Heart left ventricle (tissue), 16 donors: ENCODE data around the gene NFIA. TPM values are rescaled to one million over a fixed set of nuclear protein-coding genes. Genes with fewer than 3 reads are reported as not detected.
A peak's percentile ranks its signal among the peaks of the same experiment; 100 is the strongest.

Experiments
- ATAC-seq, 4 donors: fragments of 200-7000 bp; cut with Tn5 transposase; one replicate each; pipeline ENCODE4 v1.9.1; 2020 to 2022; ENCODE audit warnings: moderate library complexity in 4 of 4, mild to moderate bottlenecking in 3 of 4, moderate number of reproducible peaks in 1 of 4
- DNase-seq, 5 donors: peaks; one replicate each; pipeline ENCODE4 v3.0.0-alpha.2; 2020
- H3K27ac ChIP-seq, 12 donors: fragments of 200-600 bp; sonication (generic) in 4 of 12; one replicate each; pipeline versions ENCODE4 v1.5.0 to v1.8.0; 2016 to 2022; ENCODE audit warnings: mild to moderate bottlenecking in 2 of 12
- H3K27me3 ChIP-seq, 9 donors: fragments of 200-600 bp; sonication (generic) in 2 of 9; one replicate each; pipeline versions ENCODE4 v1.5.1 to v1.8.0; 2016 to 2022; ENCODE audit warnings: mild to moderate bottlenecking in 3 of 9
- H3K36me3 ChIP-seq, 9 donors: fragments of 200-600 bp; sonication (generic) in 2 of 9; one replicate each; pipeline versions ENCODE4 v1.5.0 to v1.8.0; 2018 to 2022; ENCODE audit warnings: mild to moderate bottlenecking in 2 of 9
- H3K4me1 ChIP-seq, 12 donors: fragments of 200-600 bp; sonication (generic) in 4 of 12; one replicate each; pipeline versions ENCODE4 v1.5.0 to v1.8.0; 2016 to 2022; ENCODE audit warnings: mild to moderate bottlenecking in 3 of 12
- H3K4me3 ChIP-seq, 12 donors: fragments of 200-600 bp; sonication (generic) in 4 of 12; one replicate each; pipeline versions ENCODE4 v1.5.0 to v1.8.0; 2017 to 2022; ENCODE audit warnings: mild to moderate bottlenecking in 9 of 12, moderate library complexity in 4 of 12
- H3K9me3 ChIP-seq, 12 donors: fragments of 200-600 bp; sonication (generic) in 4 of 12; one replicate each; pipeline versions ENCODE4 v1.5.0 to v1.8.0; 2016 to 2022; ENCODE audit warnings: mild to moderate bottlenecking in 1 of 12
- POLR2A ChIP-seq, 2 donors: fragments of 450-650 bp; IDR thresholded peaks; one replicate each; pipeline ENCODE4 v1.6.1; 2017; ENCODE audit warnings: antibody characterized with exemption in 2 of 2, mild to moderate bottlenecking in 2 of 2, moderate library complexity in 2 of 2
- WGBS, 4 donors: extraction: QIAGEN DNeasy Blood & Tissue Kit in 2 of 4; methylation state at CpG; one replicate each; pipeline versions ENCODE4 v1.1.5 to v1.1.7; 2013 to 2018; 5-methylcytosine and 5-hydroxymethylcytosine counted together
- intact Hi-C, 10 donors: fragments of 100-400 bp; cut with DNase I; formaldehyde crosslinking; loops; one replicate each; pipeline versions ENCODE4 v1.11.1 to v1.14.2; 2022
- polyA plus RNA-seq, 2 donors: library from polyadenylated mRNA; stranded (reverse); fragments of 200-250 nt; gene quantifications; one replicate each; pipeline ENCODE4 v1.2.3, GENCODE V29; 2013
- total RNA-seq, 9 donors: library from RNA; depleted of rRNA in 2 of 9; stranded (reverse); fragments of >200 nt in 2 of 9; fragmentation: NEBNext Ultra II Directional in 3 of 9; extraction: Animal tissue kit (Norgen Biotek cat#: 25700) in 3 of 9; gene quantifications; one replicate each; pipeline versions ENCODE4 v1.1.0 to v1.2.4, GENCODE V29; 2016 to 2023
- TF ChIP-seq, protein P1 (sequence below), 12 donors: fragments of 200-600 bp; sonication (generic) in 4 of 12; IDR thresholded peaks; one replicate each; pipeline versions ENCODE4 v1.5.0 to v1.8.0; 2018 to 2022; ENCODE audit warnings: antibody characterized with exemption in 12 of 12, mild to moderate bottlenecking in 5 of 12
- donor health status: ischemic (EF 13 %, LVEDD 7.1; RV severe dilation, severe dysfunction).
- donor health status: healthy with polysubstance abuse.
- donor health status: DM: no; HTN: yes; CAD: no.
- donor health status: DM: no; HTN: no; CAD: no.
- donor health status: ischemic (EF 25% LVEDD 6.9; RV normal size, moderate dysfunction).
- donor health status: ischemic (EF 25% LVEDD 5.7; RV mildly dilated, moderate dysfunction).
- donor health status: healthy.
- donor health status: DM: yes; HTN: yes; CAD: no.
- donor health status: ischemic (EF 35%, LVEDD 5.7; RV mildly dilated, moderate dysfunction).
- donor health status: nonischemic (EF 11% LVEDD 7.7; RV severe dilation, severe dysfunction).
- donor health status: DM: yes; HTN: yes; CAD: no.
- donor health status: PGD.
- donor health status: ischemic (EF 29% LVEDD 5.4; RV normal size, mild dysfunction).
- donor health status: nonischemic (EF 23%, LVEDD 6.1; RV moderate dilation, normal function).

Gene NFIA
- total and polyA plus RNA-seq, 11 donors = 12.7 to 121 (median 96.5) TPM

DNA sequence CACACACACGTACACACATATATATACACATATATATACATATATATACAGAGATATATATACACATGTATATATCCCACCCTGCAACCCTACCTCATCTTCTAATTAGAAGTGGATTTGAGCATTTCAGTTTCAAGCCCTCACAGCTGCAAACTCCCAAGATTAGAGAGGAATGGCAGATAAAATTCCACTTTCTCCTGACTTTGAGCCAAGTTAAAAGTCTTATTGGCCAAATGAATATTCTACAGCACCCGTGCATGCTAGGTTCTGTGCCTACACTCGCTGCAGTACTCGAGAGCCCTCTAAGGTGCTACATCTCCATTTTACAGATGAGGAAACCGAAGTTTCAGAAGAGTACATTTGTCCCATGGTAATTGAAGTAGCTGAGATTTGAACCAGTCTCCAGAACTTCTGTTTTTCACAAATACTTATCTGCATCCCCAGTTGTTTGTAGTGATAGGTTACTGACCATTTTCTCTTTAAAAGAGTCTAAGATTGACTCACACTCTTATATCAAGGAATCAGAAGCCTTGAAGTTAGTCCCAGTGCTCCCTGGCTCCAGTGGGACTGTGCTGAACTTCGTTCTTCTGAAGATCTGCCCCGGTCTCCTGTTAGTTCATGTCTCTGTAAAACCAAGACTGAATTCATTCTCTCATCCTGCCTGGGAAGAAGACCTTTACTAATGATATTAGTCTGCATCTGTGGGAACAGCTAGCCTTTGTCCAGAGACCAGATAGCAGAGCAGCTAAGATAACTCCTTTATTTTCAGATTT lies 350.4 kb downstream of the NFIA start:
- H3K27ac ChIP-seq = peak overlapping the region in 8 of 12 donors; percentile 11 to 84 (median 22)
- no peaks in the 10 kb centered on the region for H3K9me3 ChIP-seq
- no peak overlapping the region for H3K4me3 ChIP-seq
- H3K36me3 ChIP-seq = peaks cover 0 to 4% (median 0%) of the 10 kb centered on the region in 9 donors
- WGBS, 4 donors = 55 to 61% (median 58%) methylated on average over 7 of the region's 7 CpGs
- intact Hi-C loops = loop anchor here in 3 of 10 donors (5.0 to 10.0 kb wide), 3 partner anchors 51 to 248 kb away; no protein-coding TSS in a partner anchor
- H3K27me3 ChIP-seq = no peaks in the 10 kb centered on the region
- H3K4me1 ChIP-seq = peaks cover 7 to 59% (median 41%) of the 10 kb centered on the region in 12 donors
- ATAC-seq = peak in 2 of 4 donors; percentile 21 to 32
- no peak for TF ChIP-seq POLR2A (IDR thresholded peaks at IDR 0.05)
- TF ChIP-seq, protein P1, sequence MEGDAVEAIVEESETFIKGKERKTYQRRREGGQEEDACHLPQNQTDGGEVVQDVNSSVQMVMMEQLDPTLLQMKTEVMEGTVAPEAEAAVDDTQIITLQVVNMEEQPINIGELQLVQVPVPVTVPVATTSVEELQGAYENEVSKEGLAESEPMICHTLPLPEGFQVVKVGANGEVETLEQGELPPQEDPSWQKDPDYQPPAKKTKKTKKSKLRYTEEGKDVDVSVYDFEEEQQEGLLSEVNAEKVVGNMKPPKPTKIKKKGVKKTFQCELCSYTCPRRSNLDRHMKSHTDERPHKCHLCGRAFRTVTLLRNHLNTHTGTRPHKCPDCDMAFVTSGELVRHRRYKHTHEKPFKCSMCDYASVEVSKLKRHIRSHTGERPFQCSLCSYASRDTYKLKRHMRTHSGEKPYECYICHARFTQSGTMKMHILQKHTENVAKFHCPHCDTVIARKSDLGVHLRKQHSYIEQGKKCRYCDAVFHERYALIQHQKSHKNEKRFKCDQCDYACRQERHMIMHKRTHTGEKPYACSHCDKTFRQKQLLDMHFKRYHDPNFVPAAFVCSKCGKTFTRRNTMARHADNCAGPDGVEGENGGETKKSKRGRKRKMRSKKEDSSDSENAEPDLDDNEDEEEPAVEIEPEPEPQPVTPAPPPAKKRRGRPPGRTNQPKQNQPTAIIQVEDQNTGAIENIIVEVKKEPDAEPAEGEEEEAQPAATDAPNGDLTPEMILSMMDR (IDR thresholded peaks at IDR 0.05) = no peak
- DNase-seq = no peak

DNA sequence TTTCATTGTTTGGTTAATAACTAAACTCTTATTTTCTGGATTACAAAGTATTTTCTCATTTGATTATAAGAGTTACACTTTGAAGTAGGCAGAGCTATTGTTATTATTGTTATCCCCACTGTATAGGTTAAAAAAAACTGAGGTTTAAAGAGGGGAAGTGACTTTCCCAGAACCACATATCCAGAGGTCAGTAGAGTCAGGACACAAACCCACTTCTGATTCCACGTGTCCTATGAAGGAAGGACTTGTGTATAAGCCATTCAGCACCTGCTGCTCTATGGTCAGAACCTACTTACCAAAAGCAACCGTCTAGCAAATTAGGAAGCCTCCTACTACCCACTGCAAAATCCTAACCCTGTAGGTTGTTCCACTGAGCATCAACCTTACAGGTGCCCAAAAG lies 351.3 kb downstream of the NFIA start:
- Histone ChIP-seq H3K9me3 (no peaks in the 10 kb centered on the region), H3K36me3 (peaks cover 0 to 4% (median 0%) of the 10 kb centered on the region in 9 donors), H3K27me3 (no peaks in the 10 kb centered on the region), H3K4me3 (no peak overlapping the region), H3K27ac (peak overlapping the region in 9 of 12 donors; percentile 9 to 84 (median 22)), H3K4me1 (peaks cover 7 to 64% (median 41%) of the 10 kb centered on the region in 12 donors)
- DNase-seq (no peak), ATAC-seq (no peak)
- TF ChIP-seq POLR2A (IDR thresholded peaks at IDR 0.05) = no peak
- TF ChIP-seq, protein P1 (IDR thresholded peaks at IDR 0.05) = no peak
- 39 to 48% (median 46%) methylated on average over 2 of the region's 2 CpGs for WGBS, 4 donors
- intact Hi-C loops = loop anchor here in 3 of 10 donors (5.0 to 10.0 kb wide), 3 partner anchors 51 to 249 kb away; no protein-coding TSS in a partner anchor

DNA sequence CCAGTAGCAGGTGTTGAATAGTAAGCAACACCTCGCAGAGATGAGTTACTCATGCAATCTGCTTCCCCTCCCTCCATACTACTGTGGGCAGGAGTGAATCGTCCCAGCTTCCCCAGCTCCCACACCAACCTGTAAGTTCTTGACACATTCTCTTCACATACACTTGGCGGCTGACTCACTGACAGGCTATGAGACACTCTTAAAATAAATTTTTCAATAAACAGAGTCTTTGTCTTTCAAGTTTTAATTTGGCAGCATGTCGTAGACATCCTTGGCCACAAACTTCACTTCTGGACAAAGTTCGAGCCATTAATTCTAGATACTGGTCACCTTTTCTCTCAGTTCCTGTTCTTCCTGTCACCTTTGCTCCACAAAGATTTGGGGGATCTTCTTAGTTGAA lies 351.9 kb downstream of the NFIA start:
- TF ChIP-seq, protein P1 (IDR thresholded peaks at IDR 0.05) = no peak
- no peak for TF ChIP-seq POLR2A (IDR thresholded peaks at IDR 0.05)
- Histone ChIP-seq H3K4me3 (no peak overlapping the region), H3K9me3 (no peaks in the 10 kb centered on the region), H3K27ac (peak overlapping the region in 8 of 12 donors; percentile 18 to 84 (median 28)), H3K4me1 (peaks cover 7 to 64% (median 41%) of the 10 kb centered on the region in 12 donors), H3K36me3 (peaks cover 0 to under 1% (median 0%) of the 10 kb centered on the region in 9 donors), H3K27me3 (no peaks in the 10 kb centered on the region)
- intact Hi-C loops = loop anchor here in 3 of 10 donors (5.0 to 10.0 kb wide), 3 partner anchors 52 to 249 kb away; no protein-coding TSS in a partner anchor
- 62 to 72% (median 67%) methylated on average over 5 of the region's 5 CpGs for WGBS, 4 donors
- ATAC-seq = peak in 2 of 4 donors; percentile 35 to 42
- no peak for DNase-seq

DNA sequence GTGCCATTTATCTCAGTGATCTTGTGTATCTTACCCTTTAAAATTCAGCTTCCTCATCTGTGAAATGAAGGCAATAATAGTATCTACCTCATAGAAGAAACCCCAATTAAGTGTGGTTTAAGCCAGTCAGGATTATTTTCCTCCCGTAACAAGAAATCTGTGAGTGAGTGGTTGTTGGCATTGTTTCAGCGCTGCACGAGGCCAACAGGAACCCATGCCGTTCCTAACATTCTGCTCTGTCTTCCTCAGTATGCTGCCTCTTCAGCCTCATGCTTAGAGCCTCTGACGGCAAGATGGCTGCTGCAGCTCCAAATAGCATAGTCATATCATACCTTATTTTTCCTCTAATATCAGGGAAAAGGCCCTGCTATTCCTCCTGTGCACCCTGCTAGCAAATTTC lies 352.9 kb downstream of the NFIA start:
- ATAC-seq (no peak), DNase-seq (no peak)
- 34 to 38% (median 37%) methylated on average over 5 of the region's 5 CpGs for WGBS, 4 donors
- no peaks in the 10 kb centered on the region for H3K9me3 ChIP-seq
- H3K36me3 ChIP-seq = no peaks in the 10 kb centered on the region
- no peaks in the 10 kb centered on the region for H3K27me3 ChIP-seq
- no peak for TF ChIP-seq POLR2A (IDR thresholded peaks at IDR 0.05)
- TF ChIP-seq, protein P1 (IDR thresholded peaks at IDR 0.05) = no peak
- H3K4me1 ChIP-seq = peaks cover 7 to 64% (median 41%) of the 10 kb centered on the region in 12 donors
- intact Hi-C loops = loop anchor here in 3 of 10 donors (5.0 to 10.0 kb wide), 3 partner anchors 93 to 250 kb away; no protein-coding TSS in a partner anchor
- no peak overlapping the region for H3K4me3 ChIP-seq
- peak overlapping the region in 5 of 12 donors; percentile 28 to 84 (median 64) for H3K27ac ChIP-seq
